ENCODE results near the gene MBNL2.
"Not testable (repeated sequence)": the region's sequence is repeated elsewhere in the genome, so short reads cannot be mapped to it uniquely, and the experiment has no call there.

MBNL2 gene

GRCh38 chr13:97344265-97345175 lies 122.4 kb downstream of the MBNL2 start:
- TF ChIP-seq ZFX (IDR thresholded peaks at IDR 0.05) (no peak), CTCF (conservative IDR thresholded peaks at IDR 0.05) (peak; percentile 82)
- no peak overlapping the region for H3K27ac ChIP-seq

GRCh38 chr13:97346097-97346496 lies 124.0 kb downstream of the MBNL2 start:
- TF ChIP-seq ZFX (IDR thresholded peaks at IDR 0.05) (no peak), CTCF (conservative IDR thresholded peaks at IDR 0.05) (no peak)
- no peak overlapping the region for H3K27ac ChIP-seq

GRCh38 chr13:97346561-97347254 lies 124.6 kb downstream of the MBNL2 start:
- no peak overlapping the region for H3K27ac ChIP-seq
- TF ChIP-seq ZFX (IDR thresholded peaks at IDR 0.05) (no peak), CTCF (conservative IDR thresholded peaks at IDR 0.05) (no peak)

GRCh38 chr13:97347255-97347932 lies 125.3 kb downstream of the MBNL2 start:
- H3K27ac ChIP-seq: no peak overlapping the region
- no peak for TF ChIP-seq CTCF (conservative IDR thresholded peaks at IDR 0.05)
- TF ChIP-seq ZFX (IDR thresholded peaks at IDR 0.05): no peak

- TF ChIP-seq CTCF (conservative IDR thresholded peaks at IDR 0.05) (no peak), ZFX (IDR thresholded peaks at IDR 0.05) (no peak)
- no peak overlapping the region for H3K27ac ChIP-seq
These were observed 126.5 kb downstream of the MBNL2 start for GRCh38 chr13:97348569-97349100.

- H3K27ac ChIP-seq: not testable (repeated sequence)
These were observed 129.9 kb downstream of the MBNL2 start for GRCh38 chr13:97352012-97352411.

- H3K27ac ChIP-seq: no peak overlapping the region
- TF ChIP-seq CTCF (conservative IDR thresholded peaks at IDR 0.05): no peak
- no peak for TF ChIP-seq ZFX (IDR thresholded peaks at IDR 0.05)
These were observed 130.7 kb downstream of the MBNL2 start for GRCh38 chr13:97352815-97353214.
